ENCODE data around the gene ZFR. TPM values are rescaled to one million over a fixed set of nuclear protein-coding genes. Genes with fewer than 3 reads are reported as not detected.
A peak's percentile ranks its signal among the peaks of the same experiment; 100 is the strongest.
"Not testable (repeated sequence)": the region's sequence is repeated elsewhere in the genome, so short reads cannot be mapped to it uniquely, and the experiment has no call there.

The ZFR gene
- total RNA-seq, 4 donors from 2014 or later = 44.9 to 61.6 (median 52.7) TPM

GRCh38 chr5:32315221-32316014 is 129.1 kb downstream of the ZFR start:
- intact Hi-C loops (cut with DNase I; ENCODE audit: low total_unique reads) = no loop called here
- 81 to 83% methylated on average over 8 of the region's 8 CpGs for WGBS, 2 donors

GRCh38 chr5:32314658-32315057 is 129.9 kb downstream of the ZFR start:
- 81 to 85% methylated on average over 5 of the region's 5 CpGs for WGBS, 2 donors
- TF ChIP-seq POLR2A (IDR thresholded peaks at IDR 0.05) (no peak), CTCF (IDR thresholded peaks at IDR 0.05) (no peak)
- DNase-seq (ENCODE audit: low spot score in 2 of 2) = no peak
- intact Hi-C loops (cut with DNase I; ENCODE audit: low total_unique reads) = no loop called here
- H3K4me3 ChIP-seq (ENCODE audit: low read depth, poor library complexity, severe bottlenecking) = no peak overlapping the region

More at GRCh38 chr5:32315221-32316014, 129.1 kb downstream of the ZFR start:
- peak in 1 of 2 donors; percentile 26 for DNase-seq (ENCODE audit: low spot score in 2 of 2)
- TF ChIP-seq POLR2A (IDR thresholded peaks at IDR 0.05) = no peak
- no peak for TF ChIP-seq CTCF (IDR thresholded peaks at IDR 0.05)
- no peak overlapping the region for H3K4me3 ChIP-seq (ENCODE audit: low read depth, poor library complexity, severe bottlenecking)

- 86 to 90% methylated on average over 10 of the region's 10 CpGs for WGBS, 2 donors
- intact Hi-C loops (cut with DNase I; ENCODE audit: low total_unique reads) = not testable (repeated sequence)
These were observed 130.4 kb downstream of the ZFR start for GRCh38 chr5:32314152-32314488.

GRCh38 chr5:32312595-32313332 is 131.8 kb downstream of the ZFR start, which contains the start of gene MTMR12:
TSS of gene MTMR12 (minus strand) at chr5:32312939. CDS start at chr5:32312838, 101 bp downstream.
- intact Hi-C loops (cut with DNase I; ENCODE audit: low total_unique reads) = no loop called here
- peak; percentile 99 to 100 for DNase-seq (ENCODE audit: low spot score in 2 of 2)
- 0 to 1% methylated on average over 36 to 58 of the region's 83 CpGs for WGBS, 2 donors
- peak within 1 kb of the TSS; percentile 98 for H3K4me3 ChIP-seq (ENCODE audit: low read depth, poor library complexity, severe bottlenecking)
- TF ChIP-seq CTCF (IDR thresholded peaks at IDR 0.05) (no peak), POLR2A (IDR thresholded peaks at IDR 0.05) (peak in 1 of 2 donors; percentile 8)

More at GRCh38 chr5:32314152-32314488, 130.4 kb downstream of the ZFR start:
- DNase-seq (ENCODE audit: low spot score in 2 of 2); H3K4me3 ChIP-seq (ENCODE audit: low read depth, poor library complexity, severe bottlenecking): not testable (repeated sequence)

- WGBS, 2 donors = 0% methylated on average over 13 to 34 of the region's 34 CpGs
- DNase-seq (ENCODE audit: low spot score in 2 of 2) = peak in 1 of 2 donors; percentile 94
- TF ChIP-seq POLR2A (IDR thresholded peaks at IDR 0.05) = no peak
- TF ChIP-seq CTCF (IDR thresholded peaks at IDR 0.05) = no peak
- intact Hi-C loops (cut with DNase I; ENCODE audit: low total_unique reads) = no loop called here
- peak overlapping the region; percentile 98 for H3K4me3 ChIP-seq (ENCODE audit: low read depth, poor library complexity, severe bottlenecking)
These were observed 132.3 kb downstream of the ZFR start for GRCh38 chr5:32312197-32312594.

All from lower leg skin (tissue), 4 donors.